Measurements from ENCODE around the gene RCAN3.
A peak's percentile ranks its signal among the peaks of the same experiment; 100 is the strongest.

Gene RCAN3

DNA sequence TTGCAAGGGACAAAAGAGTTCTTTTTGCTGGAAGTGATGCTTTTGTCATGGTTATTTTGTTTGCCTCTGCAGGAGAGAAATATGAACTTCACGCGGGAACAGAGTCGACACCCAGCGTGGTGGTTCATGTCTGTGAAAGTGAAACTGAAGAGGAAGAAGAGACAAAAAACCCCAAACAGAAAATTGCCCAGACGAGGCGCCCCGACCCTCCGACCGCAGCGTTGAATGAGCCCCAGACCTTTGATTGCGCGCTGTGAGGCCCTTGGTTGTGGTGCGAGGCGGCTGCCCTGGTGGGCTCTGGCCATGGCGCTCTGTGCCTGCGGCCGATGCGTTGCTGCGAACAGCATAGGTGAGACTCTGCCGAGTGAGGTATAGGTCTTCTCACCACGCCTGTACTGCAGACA, 32.4 kb downstream of the RCAN3 start:
- no peak for TF ChIP-seq FOXM1 (IDR thresholded peaks at IDR 0.05; ENCODE audit: borderline replicate concordance, low read depth)
- TF ChIP-seq, protein P1, sequence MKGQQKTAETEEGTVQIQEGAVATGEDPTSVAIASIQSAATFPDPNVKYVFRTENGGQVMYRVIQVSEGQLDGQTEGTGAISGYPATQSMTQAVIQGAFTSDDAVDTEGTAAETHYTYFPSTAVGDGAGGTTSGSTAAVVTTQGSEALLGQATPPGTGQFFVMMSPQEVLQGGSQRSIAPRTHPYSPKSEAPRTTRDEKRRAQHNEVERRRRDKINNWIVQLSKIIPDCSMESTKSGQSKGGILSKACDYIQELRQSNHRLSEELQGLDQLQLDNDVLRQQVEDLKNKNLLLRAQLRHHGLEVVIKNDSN (IDR thresholded peaks at IDR 0.05): no peak
- TF ChIP-seq YY1 (IDR thresholded peaks at IDR 0.05; ENCODE audit: low read depth): no peak
- TF ChIP-seq ZBTB7A (IDR thresholded peaks at IDR 0.05; ENCODE audit: low read depth): no peak
- no peak for TF ChIP-seq NFIC (IDR thresholded peaks at IDR 0.05)
- TF ChIP-seq, protein P2, sequence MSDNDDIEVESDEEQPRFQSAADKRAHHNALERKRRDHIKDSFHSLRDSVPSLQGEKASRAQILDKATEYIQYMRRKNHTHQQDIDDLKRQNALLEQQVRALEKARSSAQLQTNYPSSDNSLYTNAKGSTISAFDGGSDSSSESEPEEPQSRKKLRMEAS (IDR thresholded peaks at IDR 0.05): no peak
- TF ChIP-seq EP300 (IDR thresholded peaks at IDR 0.05; ENCODE audit: borderline replicate concordance): no peak
- TF ChIP-seq EGR1 (IDR thresholded peaks at IDR 0.05): no peak
- TF ChIP-seq RAD21 (IDR thresholded peaks at IDR 0.05; ENCODE audit: low read depth): no peak
- TF ChIP-seq TEAD4 (IDR thresholded peaks at IDR 0.05): no peak
- TF ChIP-seq, protein P3, sequence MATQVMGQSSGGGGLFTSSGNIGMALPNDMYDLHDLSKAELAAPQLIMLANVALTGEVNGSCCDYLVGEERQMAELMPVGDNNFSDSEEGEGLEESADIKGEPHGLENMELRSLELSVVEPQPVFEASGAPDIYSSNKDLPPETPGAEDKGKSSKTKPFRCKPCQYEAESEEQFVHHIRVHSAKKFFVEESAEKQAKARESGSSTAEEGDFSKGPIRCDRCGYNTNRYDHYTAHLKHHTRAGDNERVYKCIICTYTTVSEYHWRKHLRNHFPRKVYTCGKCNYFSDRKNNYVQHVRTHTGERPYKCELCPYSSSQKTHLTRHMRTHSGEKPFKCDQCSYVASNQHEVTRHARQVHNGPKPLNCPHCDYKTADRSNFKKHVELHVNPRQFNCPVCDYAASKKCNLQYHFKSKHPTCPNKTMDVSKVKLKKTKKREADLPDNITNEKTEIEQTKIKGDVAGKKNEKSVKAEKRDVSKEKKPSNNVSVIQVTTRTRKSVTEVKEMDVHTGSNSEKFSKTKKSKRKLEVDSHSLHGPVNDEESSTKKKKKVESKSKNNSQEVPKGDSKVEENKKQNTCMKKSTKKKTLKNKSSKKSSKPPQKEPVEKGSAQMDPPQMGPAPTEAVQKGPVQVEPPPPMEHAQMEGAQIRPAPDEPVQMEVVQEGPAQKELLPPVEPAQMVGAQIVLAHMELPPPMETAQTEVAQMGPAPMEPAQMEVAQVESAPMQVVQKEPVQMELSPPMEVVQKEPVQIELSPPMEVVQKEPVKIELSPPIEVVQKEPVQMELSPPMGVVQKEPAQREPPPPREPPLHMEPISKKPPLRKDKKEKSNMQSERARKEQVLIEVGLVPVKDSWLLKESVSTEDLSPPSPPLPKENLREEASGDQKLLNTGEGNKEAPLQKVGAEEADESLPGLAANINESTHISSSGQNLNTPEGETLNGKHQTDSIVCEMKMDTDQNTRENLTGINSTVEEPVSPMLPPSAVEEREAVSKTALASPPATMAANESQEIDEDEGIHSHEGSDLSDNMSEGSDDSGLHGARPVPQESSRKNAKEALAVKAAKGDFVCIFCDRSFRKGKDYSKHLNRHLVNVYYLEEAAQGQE (IDR thresholded peaks at IDR 0.05; ENCODE audit: low read depth): no peak
- TF ChIP-seq TCF12 (IDR thresholded peaks at IDR 0.05; ENCODE audit: low read depth): no peak
- no peak for TF ChIP-seq TAF1 (IDR thresholded peaks at IDR 0.05; ENCODE audit: low read depth)
- no peak for TF ChIP-seq CREB1 (IDR thresholded peaks at IDR 0.05; ENCODE audit: low read depth)
- no peak for TF ChIP-seq CEBPB (IDR thresholded peaks at IDR 0.05)

DNA sequence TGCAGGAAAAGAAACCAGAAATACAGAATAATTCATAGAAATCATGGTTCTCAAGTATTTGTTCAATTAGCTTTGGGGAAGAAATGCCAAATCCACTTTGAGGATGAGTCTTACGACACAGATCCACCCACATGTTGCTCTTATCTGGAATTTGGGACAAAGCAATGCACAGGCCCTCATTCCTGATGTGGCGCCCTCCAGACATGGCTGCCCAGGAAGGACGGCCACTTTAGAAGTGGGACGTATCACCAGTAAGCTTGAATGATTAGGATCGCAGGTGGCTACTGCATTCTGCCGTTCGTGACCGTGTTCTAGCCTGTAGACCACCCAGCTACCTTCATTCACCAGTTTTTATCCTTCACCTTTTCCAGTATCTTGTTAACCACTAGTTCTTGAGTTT, 33.1 kb downstream of the RCAN3 start:
- no peak for TF ChIP-seq ZBTB7A (IDR thresholded peaks at IDR 0.05; ENCODE audit: low read depth)
- TF ChIP-seq YY1 (IDR thresholded peaks at IDR 0.05; ENCODE audit: low read depth): no peak
- TF ChIP-seq, protein P2 (IDR thresholded peaks at IDR 0.05): no peak
- no peak for TF ChIP-seq CEBPB (IDR thresholded peaks at IDR 0.05)
- no peak for TF ChIP-seq CREB1 (IDR thresholded peaks at IDR 0.05; ENCODE audit: low read depth)
- no peak for TF ChIP-seq EGR1 (IDR thresholded peaks at IDR 0.05)
- TF ChIP-seq, protein P1 (IDR thresholded peaks at IDR 0.05): no peak
- TF ChIP-seq RAD21 (IDR thresholded peaks at IDR 0.05; ENCODE audit: low read depth): no peak

DNA sequence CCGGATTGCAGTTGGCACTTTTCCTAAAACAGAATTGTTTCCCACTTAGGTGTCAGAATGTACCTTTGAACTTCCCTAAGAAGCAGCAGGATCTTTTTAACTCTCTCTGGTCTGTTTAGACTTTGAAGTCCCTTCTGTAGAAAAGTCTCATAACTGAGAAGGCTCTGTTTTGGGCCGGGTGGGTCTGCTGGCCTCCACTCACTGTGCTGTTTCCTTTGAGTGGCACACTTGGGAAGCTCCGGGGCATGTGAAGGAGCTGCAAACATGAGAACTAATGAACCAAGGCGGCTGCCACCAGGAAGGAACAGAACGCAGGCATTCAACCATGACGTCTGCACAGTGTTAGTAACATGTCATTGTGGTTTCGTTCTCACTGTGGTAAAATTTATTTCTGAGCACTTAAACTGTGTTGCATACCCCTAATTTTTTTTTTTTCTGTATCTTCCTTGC, 33.8 kb downstream of the RCAN3 start:
- TF ChIP-seq TAF1 (IDR thresholded peaks at IDR 0.05; ENCODE audit: low read depth) (no peak), TCF12 (IDR thresholded peaks at IDR 0.05; ENCODE audit: low read depth) (0 out of 2 replicates have a peak, but pooled peaks have one; percentile 37), CEBPB (IDR thresholded peaks at IDR 0.05) (no peak), FOXM1 (IDR thresholded peaks at IDR 0.05; ENCODE audit: borderline replicate concordance, low read depth) (no peak), RAD21 (IDR thresholded peaks at IDR 0.05; ENCODE audit: low read depth) (no peak), EP300 (IDR thresholded peaks at IDR 0.05; ENCODE audit: borderline replicate concordance) (no peak), CREB1 (IDR thresholded peaks at IDR 0.05; ENCODE audit: low read depth) (no peak), YY1 (IDR thresholded peaks at IDR 0.05; ENCODE audit: low read depth) (no peak), ZBTB7A (IDR thresholded peaks at IDR 0.05; ENCODE audit: low read depth) (no peak), EGR1 (IDR thresholded peaks at IDR 0.05) (no peak), NFIC (IDR thresholded peaks at IDR 0.05) (no peak), TEAD4 (IDR thresholded peaks at IDR 0.05) (no peak)
- TF ChIP-seq, protein P3 (IDR thresholded peaks at IDR 0.05; ENCODE audit: low read depth): no peak
- TF ChIP-seq, protein P1 (IDR thresholded peaks at IDR 0.05): no peak
- TF ChIP-seq, protein P2 (IDR thresholded peaks at IDR 0.05): peak; percentile 50; the same call in 1 of the 2 replicates

DNA sequence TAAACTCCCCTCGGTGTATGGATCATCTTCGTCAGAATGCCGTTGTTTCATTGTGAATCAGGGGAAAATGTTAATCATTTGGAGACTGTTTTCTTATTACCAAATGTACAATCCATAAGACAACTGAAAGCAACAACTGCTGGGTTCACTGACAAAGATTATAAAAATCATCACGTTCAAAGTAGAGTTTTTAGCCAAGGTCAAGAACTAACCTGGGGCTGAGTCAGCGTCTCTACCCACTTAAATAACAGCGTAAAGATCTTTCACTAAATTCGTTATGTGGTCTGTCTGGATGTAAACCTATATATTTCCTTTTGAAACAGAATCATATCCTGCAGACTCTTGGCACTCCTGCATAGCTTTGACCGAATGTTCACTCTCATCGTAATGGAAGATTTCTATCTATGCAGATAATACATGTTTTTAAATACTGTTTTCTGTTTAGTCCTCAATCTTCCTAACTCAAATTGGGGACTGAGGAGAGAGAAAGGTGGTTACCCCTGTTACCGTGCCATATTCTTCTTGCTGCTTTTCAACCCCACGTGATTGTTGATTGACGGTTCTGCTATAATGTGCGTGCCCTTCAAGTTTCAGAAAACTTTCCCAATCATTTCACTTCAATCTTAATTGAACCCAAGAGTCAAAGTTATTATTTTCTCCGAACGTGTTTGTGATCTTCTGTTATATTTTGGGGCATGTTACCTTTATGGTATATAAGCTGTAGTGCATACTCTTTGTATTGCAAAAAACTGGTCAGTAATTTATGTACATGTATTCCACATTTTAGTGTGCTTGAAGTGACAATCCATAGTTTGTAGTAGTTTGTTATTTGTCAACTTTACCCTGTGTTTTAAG, 37.6 kb downstream of the RCAN3 start:
- TF ChIP-seq TCF12 (IDR thresholded peaks at IDR 0.05; ENCODE audit: low read depth): no peak
- no peak for TF ChIP-seq EP300 (IDR thresholded peaks at IDR 0.05; ENCODE audit: borderline replicate concordance)
- no peak for TF ChIP-seq CREB1 (IDR thresholded peaks at IDR 0.05; ENCODE audit: low read depth)
- TF ChIP-seq, protein P1 (IDR thresholded peaks at IDR 0.05): no peak
- no peak for TF ChIP-seq ZBTB7A (IDR thresholded peaks at IDR 0.05; ENCODE audit: low read depth)
- TF ChIP-seq FOXM1 (IDR thresholded peaks at IDR 0.05; ENCODE audit: borderline replicate concordance, low read depth): no peak
- TF ChIP-seq CEBPB (IDR thresholded peaks at IDR 0.05): no peak
- TF ChIP-seq EGR1 (IDR thresholded peaks at IDR 0.05): no peak
- no peak for TF ChIP-seq TEAD4 (IDR thresholded peaks at IDR 0.05)
- TF ChIP-seq YY1 (IDR thresholded peaks at IDR 0.05; ENCODE audit: low read depth): no peak

Data from Ishikawa (cell line).